HG02973 (cell line): ENCODE data around the gene WDR41.

Experiments used
- ATAC-seq: cut with Tn5 transposase; IDR thresholded peaks from one replicate; pipeline ENCODE4 v1.9.1; 2021; ENCODE audit warnings: moderate library complexity; ENCODE audit not compliant: unreplicated experiment

Gene WDR41

DNA sequence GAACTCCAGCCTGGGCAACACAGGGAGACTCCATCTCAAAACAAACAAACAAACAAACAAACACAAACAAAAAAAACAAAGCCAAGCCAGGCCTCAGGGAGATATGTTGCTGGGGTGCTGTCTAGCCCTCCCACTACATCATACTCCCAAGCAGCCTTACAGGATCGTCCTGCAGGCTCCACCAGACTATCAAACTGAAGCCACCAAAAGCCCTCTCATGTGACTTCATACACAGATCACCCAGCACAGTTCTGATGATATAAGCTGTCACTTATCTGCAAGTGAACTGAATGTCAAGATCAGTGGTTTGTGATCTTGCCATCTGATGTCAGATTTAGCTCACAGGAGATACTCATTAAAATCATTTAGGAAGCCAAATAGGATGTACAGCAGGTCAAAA lies 43.3 kb downstream of the WDR41 start:
- no peak for ATAC-seq

GRCh38 chr5:77444356-77444755 lies 47.8 kb downstream of the WDR41 start:
- ATAC-seq = no peak

- ATAC-seq = no peak
Measured at GRCh38 chr5:77443670-77444069, 48.4 kb downstream of the WDR41 start.

GRCh38 chr5:77438071-77438470 lies 54.0 kb downstream of the WDR41 start:
- no peak for ATAC-seq

- no peak for ATAC-seq
Measured at GRCh38 chr5:77437194-77437593, 54.9 kb downstream of the WDR41 start.

DNA sequence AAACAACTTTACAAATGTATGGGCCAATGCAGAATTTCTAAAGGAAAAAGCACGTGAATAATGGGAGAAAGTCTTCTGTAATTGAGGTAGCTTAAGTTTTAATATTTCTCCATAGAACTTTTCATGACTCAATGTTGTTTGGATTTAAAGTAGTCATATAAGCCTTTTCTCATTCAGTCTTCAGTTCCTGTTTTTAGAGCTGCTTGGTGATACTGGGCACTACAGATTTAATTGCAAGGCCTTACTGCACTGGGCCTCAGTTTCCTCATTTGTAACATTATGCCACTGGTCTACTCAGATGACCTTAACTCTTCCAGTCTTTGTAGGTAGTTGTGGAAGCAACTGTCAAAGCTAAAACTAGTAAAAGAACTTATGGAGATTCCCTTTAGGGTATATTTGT lies 60.4 kb downstream of the WDR41 start:
- ATAC-seq = no peak

- ATAC-seq = no peak
Measured at GRCh38 chr5:77431286-77431685, 60.8 kb downstream of the WDR41 start.

- no peak for ATAC-seq
Measured at GRCh38 chr5:77430726-77431125, 61.4 kb downstream of the WDR41 start.

GRCh38 chr5:77428526-77428925 lies 63.6 kb downstream of the WDR41 start:
- ATAC-seq = no peak

DNA sequence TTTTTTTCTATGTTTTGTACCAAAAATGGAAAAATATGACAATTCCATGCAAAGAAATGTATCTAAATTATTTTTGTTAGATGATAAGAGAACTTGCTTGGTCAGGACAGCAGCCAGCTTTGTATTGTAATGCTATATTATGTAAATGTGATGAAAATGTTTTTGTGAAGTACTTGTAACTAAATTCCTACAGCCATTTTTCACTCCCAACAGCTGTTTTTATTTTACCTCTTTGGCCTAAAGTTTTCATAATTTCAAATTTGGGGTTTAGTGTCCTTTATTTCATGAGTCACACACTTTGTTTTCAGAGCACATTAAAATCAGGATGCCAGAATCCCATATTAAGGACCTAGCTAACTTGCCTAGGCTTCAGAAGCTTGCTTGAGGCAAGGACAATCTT lies 64.1 kb downstream of the WDR41 start:
- no peak for ATAC-seq

DNA sequence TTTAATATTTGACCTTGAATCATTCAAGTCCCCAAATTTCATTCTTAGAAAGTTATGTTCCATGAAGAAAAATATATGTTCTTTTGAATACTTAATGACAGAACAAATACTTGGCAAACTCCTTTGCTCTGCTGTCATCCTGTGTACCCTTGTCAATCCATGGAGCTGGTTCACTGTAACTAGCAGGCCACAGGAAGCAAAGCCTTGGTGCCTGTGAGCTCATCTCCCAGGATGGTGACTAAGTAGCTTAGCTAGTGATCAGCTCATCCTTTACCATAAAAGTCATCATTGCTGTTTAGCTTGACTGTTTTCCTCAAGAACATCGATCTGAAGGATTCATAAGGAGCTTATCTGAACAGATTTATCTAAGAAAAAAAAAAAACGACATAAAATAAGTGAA lies 65.4 kb downstream of the WDR41 start:
- ATAC-seq = no peak

- no peak for ATAC-seq
Measured at GRCh38 chr5:77425998-77426659, 66.0 kb downstream of the WDR41 start.

GRCh38 chr5:77425420-77425819 lies 66.7 kb downstream of the WDR41 start:
- no peak for ATAC-seq

- ATAC-seq = no peak
Measured at GRCh38 chr5:77424921-77425320, 67.2 kb downstream of the WDR41 start.

DNA sequence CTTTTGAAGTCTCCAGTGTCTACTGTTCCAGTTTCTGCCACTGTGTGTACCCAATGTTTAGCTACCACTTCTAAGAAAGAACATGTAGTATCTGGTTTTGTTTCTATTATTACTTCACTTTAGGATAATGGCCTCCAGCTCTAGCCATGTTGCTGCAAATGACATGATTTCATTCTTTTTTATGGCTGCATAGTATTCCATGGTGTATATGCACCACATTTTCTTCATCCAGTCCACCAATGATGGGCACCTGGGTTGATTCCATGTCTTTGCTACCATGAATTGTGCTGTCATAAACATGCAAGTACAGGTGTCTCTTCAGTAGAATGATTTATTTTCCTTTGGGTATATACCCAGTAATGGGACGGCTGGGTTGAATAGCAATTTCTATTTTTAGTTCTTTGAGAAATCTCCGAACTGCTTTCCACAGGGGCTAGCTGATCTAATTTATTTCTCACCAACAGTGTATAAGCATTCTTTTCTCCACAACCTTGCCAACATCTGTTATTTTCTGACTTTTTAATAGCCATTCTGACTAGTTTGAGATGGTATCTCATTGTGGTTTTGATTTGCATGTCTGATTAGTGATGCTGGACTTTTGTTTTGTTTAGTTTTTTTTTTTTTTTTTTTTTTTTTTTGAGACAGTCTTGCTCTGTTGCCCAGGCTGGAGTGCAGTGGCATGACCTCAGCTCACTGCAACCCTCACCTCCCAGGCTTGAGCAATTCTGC lies 68.9 kb downstream of the WDR41 start:
- ATAC-seq = no peak

DNA sequence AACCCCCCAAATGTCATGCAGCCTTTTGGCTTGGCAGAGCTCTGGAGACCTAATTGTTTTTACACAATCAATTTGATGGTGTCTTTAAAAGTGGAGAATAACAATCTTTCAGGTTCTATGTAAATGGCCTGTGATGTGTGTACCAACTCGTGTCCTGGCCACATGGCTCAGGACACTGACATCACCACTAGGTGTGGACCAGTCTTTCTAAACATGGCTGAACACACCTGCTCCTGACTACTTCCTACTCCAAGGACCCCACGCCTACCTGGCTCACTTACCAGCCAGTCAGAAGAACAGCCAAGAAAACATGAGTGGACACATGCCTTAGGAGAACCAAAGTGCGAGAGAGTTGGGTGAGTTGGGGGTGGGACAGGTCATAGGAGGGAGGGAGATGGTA lies 71.2 kb downstream of the WDR41 start:
- ATAC-seq = no peak

DNA sequence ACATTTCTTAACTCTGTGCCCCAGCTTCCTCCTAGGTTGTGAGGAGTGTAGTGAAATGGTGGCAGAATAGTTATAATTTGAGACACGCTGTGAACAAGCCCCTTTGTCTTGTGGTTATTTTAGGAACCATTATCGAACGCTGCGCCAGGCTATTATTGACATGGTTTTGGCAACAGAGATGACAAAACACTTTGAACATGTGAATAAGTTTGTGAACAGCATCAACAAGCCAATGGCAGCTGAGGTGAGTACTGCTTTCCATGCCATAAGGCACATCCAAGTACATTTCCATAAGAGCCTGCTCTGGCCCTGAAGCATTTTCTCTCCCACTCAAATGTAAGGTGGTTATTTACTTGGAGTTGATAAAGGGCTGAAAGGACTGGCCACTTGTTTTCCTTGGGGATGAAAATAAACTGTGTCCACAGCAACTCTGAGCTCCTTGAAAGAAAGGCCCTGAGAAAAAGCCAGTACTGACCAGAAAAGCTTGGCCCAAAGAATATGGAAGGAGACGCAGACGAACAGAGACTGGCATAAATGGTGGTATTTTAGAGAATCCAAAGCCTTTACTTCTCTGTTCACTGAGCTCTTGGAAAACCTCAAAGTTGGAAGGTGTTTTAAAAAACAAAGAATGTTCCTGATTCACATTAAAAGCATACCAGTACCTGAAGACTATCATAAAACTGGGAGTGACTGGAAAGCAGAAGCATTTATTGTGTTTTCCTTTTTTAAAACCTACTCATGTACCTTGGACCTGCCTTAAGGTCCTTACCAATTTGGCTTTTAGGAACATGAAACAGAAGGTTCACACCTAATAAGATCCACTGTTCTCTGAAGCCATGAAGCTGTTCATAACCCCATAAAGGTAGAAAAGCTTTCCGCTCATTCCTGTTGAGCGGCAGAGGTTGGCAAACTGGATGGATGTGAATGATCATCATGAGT lies 72.2 kb downstream of the WDR41 start:
- ATAC-seq = no peak

GRCh38 chr5:77418601-77419581 lies 73.2 kb downstream of the WDR41 start:
- no peak for ATAC-seq

GRCh38 chr5:77418162-77418561 lies 74.0 kb downstream of the WDR41 start:
- ATAC-seq = no peak

DNA sequence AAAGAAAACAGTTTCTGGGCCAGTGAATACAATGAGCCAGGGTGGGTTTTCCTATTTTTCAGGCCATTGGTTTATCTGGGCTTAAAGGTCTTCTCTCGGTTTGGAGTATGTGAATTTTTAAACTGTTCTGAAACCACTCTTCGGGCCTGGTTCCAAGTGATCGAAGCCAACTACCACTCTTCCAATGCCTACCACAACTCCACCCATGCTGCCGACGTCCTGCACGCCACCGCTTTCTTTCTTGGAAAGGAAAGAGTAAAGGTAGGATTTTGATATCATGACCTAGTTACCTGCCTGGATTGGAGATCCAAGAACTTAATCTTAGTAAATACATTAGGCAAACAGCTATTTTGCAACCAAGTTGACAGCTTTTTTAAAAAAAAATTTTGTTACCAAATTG lies 79.1 kb downstream of the WDR41 start:
- ATAC-seq = no peak
